Stimulated activated naive CD4-positive, alpha-beta T cell (primary cell): ENCODE measurements around the gene SH2B3.

Experiments used
- DNase-seq, 6 experiments: peaks; one replicate each; lab custom pipeline; 2025; lab: John Stamatoyannopoulos, UW

The SH2B3 gene

DNA sequence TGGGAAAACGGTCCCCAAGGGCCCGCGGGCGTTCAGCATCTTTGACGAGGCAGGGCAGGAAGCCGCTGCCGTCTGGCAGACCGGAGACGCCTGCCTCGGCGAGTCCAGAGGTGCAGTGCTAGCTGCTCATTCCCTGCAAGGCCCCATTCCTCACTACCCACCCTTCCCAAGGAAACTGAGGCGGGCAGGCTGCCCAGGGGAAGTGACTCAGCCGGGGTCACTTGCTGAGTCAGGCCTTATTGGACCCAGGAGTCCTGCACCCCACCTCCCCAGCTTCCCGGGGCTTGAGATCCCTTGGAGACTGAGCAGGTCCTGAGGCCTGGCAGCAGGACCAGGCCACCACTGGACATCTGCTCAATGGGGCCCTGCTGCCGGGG lies 3.7 kb downstream of the SH2B3 start:
- DNase-seq = peak in 2 of 6 experiments; percentile 23 to 39

DNA sequence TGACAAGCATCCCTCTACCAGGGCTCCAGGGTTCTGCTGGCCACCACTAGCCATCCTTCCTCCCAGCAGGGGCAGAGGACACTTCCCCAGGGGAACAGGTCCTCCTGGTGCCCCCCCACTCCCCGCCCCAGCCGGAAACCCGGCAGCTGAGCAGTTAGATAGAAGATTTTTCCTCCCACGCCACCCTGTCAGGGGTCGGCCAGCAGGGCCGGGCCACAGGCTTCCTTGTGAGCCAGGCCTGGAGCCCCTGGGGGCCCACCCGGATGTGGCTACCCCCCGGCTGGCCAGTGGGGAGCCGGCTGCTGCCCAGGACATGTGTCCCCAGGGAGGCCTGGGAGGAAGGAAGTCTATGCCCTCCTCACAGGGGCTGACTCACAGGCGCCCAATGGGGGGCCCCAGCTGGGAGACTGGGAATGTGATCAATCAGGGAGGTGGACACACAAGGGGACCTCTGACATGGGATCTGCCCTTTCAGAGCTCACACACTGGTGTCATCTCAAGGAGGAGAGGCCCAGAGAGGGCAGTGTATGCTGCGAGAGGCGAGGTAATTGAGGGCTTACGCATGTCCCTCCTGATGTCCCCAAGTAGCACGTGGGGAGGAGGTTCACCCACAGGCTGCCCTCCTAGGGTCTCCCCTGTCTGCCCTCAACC lies 4.2 kb downstream of the SH2B3 start:
- no peak for DNase-seq

- DNase-seq = no peak
Observed at GRCh38 chr12:111410431-111411184, 4.9 kb downstream of the SH2B3 start.

- no peak for DNase-seq
Observed at GRCh38 chr12:111411185-111411764, 5.6 kb downstream of the SH2B3 start.

- peak in 4 of 6 experiments; percentile 13 to 37 (median 28) for DNase-seq
Observed at GRCh38 chr12:111412007-111412829, 6.5 kb downstream of the SH2B3 start.

- no peak for DNase-seq
Observed at GRCh38 chr12:111412830-111413441, 7.2 kb downstream of the SH2B3 start.

- DNase-seq = no peak
Observed at GRCh38 chr12:111413442-111414086, 7.8 kb downstream of the SH2B3 start.

GRCh38 chr12:111414711-111415252 lies 9.1 kb downstream of the SH2B3 start:
- DNase-seq = no peak

- DNase-seq = no peak
Observed at GRCh38 chr12:111417290-111417689, 11.6 kb downstream of the SH2B3 start.

GRCh38 chr12:111417784-111418593 lies 12.3 kb downstream of the SH2B3 start:
- DNase-seq = no peak

- DNase-seq = no peak
Observed at GRCh38 chr12:111418594-111418880, 12.8 kb downstream of the SH2B3 start.

DNA sequence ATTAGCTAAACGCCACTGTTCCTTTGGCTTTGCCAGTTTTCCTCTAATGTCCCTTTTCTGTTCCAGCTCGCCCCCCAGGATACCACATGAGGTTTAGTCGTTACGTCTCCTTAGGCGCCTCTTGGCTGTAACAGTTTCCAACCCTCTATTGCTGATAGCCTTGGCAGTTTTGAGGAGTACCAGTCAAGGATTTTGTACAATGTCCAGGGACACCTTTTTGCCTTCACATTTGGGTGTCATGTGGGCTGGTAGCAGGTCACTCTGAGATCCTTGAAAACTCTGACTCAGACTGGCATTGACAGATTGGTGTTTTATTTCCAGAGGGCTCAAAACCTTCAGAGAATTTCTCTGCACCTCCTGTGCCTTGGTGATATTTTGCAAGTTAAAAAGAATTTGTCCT lies 14.1 kb downstream of the SH2B3 start:
- no peak for DNase-seq

GRCh38 chr12:111420494-111420893 lies 14.8 kb downstream of the SH2B3 start:
- no peak for DNase-seq

GRCh38 chr12:111424189-111424792 lies 18.6 kb downstream of the SH2B3 start:
- no peak for DNase-seq

DNA sequence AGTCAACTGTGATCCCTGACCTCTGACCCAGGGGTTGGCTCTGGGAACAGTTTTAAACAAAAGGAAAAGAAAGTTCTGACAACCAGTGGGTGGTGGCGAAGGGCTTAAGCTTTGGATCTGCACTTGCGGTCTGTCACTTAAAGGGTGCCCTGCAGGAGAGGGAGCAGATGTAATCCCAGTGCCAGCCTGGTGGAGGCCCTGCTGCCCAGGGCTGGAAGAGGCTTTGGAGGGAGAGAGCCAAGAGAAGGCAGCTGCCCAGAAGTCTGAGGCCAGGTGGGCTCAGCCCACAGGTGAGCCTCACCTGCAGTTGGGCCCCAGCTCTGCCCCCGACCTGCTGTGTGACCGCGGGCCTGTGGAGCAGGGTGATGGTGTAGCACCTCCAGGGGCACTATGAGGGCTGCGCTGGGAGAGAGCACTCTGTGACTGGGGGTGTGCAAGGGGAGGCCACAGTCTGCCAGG lies 19.1 kb downstream of the SH2B3 start:
- DNase-seq = peak in 1 of 6 experiments; percentile 16

GRCh38 chr12:111425655-111426054 lies 19.9 kb downstream of the SH2B3 start:
- DNase-seq = no peak

DNA sequence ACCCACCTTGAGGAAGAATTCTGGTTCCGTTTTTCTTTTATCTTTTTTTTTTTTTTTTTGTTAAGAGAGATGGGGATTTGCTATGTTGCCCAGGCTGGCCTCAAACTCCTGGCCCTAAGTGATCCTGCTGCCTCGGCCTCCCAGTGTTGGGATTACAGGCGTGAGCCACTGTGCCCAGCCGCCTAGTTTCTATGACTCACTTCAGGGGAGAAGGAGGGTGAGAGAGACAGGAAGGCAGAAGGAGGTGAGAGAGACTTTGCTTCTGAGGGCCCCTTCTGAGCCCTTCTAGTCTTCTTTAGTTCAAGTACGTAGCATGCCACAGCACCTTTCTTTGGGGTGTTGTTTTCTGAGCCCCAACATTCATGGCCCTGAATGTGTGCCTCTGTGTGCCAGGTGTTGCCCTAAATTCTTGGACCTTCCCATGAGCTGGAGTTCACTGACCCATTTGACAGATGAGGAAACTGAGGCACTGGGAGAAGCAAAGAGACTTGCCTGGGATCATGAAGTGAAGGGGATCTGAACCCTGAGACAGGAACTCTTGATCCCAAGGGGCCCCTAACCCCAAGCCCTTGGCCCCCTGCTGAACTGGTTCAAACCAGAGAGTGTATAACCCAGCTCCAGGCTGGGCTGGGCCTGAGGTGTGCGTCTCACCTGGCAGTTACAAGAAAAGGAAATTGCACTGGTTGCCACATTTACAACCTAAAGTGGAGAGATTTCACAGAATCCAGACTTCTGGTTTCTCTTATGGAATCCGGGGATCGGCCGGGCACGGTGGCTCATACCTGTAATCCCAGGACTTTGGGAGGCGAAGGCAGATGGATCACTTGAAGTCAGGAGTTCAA lies 20.8 kb downstream of the SH2B3 start:
- peak in 1 of 6 experiments; percentile 19 for DNase-seq

GRCh38 chr12:111427417-111428074 lies 21.8 kb downstream of the SH2B3 start:
- no peak for DNase-seq
